Measurements from ENCODE around the gene E2F3. TPM values are rescaled to one million over a fixed set of nuclear protein-coding genes. Genes with fewer than 3 reads are reported as not detected.
A peak's percentile ranks its signal among the peaks of the same experiment; 100 is the strongest.

E2F3 gene
- total and polyA plus RNA-seq, 3 experiments from 2014 or later, result 13.1 to 32.3 (median 31.5) TPM

DNA sequence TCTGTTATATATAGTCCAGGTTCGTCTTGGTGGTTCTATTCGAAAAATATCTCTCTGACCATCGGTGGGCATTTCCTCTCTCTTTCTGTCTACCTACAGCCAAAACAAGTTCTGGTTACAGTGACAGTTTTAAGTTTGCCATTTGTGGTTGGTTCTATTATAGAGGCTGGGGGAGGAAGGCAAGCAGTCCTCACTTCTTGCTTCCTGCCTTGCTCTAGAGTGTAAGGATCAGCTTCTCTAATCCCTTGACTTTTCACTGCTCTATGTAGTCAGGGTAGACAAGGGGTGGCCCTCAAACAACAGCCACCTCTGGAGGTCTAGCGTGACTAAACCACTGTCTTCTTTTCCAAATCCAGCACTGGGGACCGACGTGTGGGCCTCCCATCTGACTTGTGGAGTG is 16.1 kb downstream of the E2F3 start:
- peaks cover 3 to 27% (median 10%) of the 10 kb centered on the region in 3 donors for H3K36me3 Mint-ChIP-seq
- H3K9me3 ChIP-seq (ENCODE audit: low read length), result no peaks in the 10 kb centered on the region
- no peaks in the 10 kb centered on the region for H3K36me3 ChIP-seq (ENCODE audit: insufficient read depth, low read length)
- CTCF ChIA-PET, result interaction anchor here (1.0 to 1.2 kb wide), 3 partner anchors 13 to 14 kb away, joined by 3 to 5 read pairs (median 4); no protein-coding TSS in a partner anchor
- H3K27me3 Mint-ChIP-seq, result no peaks in the 10 kb centered on the region
- DNase-seq, result no peak
- no peaks in the 10 kb centered on the region for H3K9me3 Mint-ChIP-seq
- H3K27me3 ChIP-seq (ENCODE audit: insufficient read depth, low read length, poor library complexity, severe bottlenecking), result no peaks in the 10 kb centered on the region
- peak overlapping the region in 7 of 8 donors; percentile 2 to 60 (median 34) for H3K27ac Mint-ChIP-seq
- no peak overlapping the region for H3K4me3 ChIP-seq (ENCODE audit: low read length)
- peaks cover 64 to 96% (median 93%) of the 10 kb centered on the region in 3 donors for H3K4me1 Mint-ChIP-seq
- POLR2A ChIA-PET, result no interaction called here
- H3K27ac ChIP-seq (ENCODE audit: low read depth, low read length), result peak overlapping the region; percentile 47
- peak overlapping the region in 5 of 7 donors; percentile 5 to 66 (median 40) for H3K4me3 Mint-ChIP-seq
- peaks cover 40% of the 10 kb centered on the region for H3K4me1 ChIP-seq (ENCODE audit: insufficient read depth, low read length)

DNA sequence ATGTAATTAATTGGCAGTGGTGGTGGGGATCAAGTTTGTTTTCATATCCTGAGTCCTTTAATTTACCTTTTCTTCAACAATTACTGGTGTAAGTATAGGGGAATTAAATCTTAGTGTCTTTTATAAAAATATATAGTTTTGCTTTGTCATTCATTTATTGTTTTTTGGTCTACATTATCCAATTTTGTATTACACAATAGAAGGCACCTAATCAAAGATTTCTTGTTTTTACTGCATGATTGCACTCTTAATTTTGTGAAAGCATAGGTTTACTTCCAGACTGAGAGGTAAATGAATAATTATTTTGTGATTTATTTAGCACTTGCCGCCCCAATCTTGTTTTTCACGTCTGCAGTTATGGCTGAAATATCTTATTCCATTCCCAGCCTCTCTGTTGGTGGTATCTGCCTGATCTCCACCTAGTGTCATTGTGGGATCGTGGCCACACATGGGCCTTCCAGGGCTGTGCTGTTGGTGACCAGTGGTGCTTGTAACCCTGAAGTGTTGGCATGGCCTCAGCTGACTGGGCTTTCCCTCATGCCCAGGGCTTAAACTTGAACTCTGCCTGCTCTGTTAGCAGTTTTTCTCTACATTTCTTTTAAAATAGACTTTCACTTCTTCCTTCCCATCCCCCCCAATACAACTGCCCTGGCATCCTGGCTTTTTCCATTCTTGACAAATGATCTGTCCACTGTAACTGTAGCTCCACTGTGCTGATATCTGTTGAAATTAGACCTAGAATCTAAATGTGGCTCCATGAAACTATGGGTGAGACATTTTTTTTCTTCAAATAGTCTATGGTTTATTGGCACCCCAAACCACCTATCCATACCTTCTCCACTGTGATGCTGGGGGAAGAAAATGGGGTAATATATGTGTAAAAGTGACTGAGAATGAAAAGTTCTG is 24.8 kb downstream of the E2F3 start:
- Histone ChIP-seq H3K9me3 (ENCODE audit: low read length) (no peaks in the 10 kb centered on the region), H3K4me1 (ENCODE audit: insufficient read depth, low read length) (peaks cover 13% of the 10 kb centered on the region), H3K36me3 (ENCODE audit: insufficient read depth, low read length) (peaks cover 3% of the 10 kb centered on the region), H3K27ac (ENCODE audit: low read depth, low read length) (no peak overlapping the region), H3K4me3 (ENCODE audit: low read length) (no peak overlapping the region), H3K27me3 (ENCODE audit: insufficient read depth, low read length, poor library complexity, severe bottlenecking) (no peaks in the 10 kb centered on the region)
- Mint-ChIP-seq H3K4me3 (no peak overlapping the region), H3K27ac (peak overlapping the region in 5 of 8 donors; percentile 8 to 36 (median 13)), H3K4me1 (peaks cover 39 to 68% (median 66%) of the 10 kb centered on the region in 3 donors), H3K27me3 (no peaks in the 10 kb centered on the region), H3K36me3 (peaks cover 3 to 28% (median 12%) of the 10 kb centered on the region in 3 donors), H3K9me3 (no peaks in the 10 kb centered on the region)
- DNase-seq, result no peak
- CTCF ChIA-PET, result interaction anchor here (1.0 kb wide), 1 partner anchor 21 kb away, joined by 3 read pairs; no protein-coding TSS in a partner anchor
- POLR2A ChIA-PET, result no interaction called here

DNA sequence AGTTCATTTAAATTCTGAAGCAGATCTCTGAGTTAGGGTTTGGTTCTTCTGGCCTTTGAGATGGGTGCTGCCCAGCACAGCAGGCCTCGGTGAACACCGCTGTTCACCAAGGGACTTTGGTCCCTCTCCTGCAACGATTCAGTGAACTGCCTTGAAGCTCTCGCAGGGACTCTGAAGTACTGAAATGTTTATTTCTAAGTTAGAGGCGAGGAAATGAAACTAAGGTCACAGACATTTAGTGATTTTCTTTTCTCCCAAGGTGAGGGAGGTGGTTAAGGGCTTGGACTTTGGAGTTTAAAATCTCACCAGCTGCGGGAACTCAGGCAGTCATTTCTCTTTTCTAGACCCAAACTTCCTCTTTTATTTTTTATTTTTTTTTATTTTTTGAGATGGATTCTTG is 26.2 kb downstream of the E2F3 start:
- Histone ChIP-seq H3K4me1 (ENCODE audit: insufficient read depth, low read length) (peaks cover 13% of the 10 kb centered on the region), H3K4me3 (ENCODE audit: low read length) (no peak overlapping the region), H3K27me3 (ENCODE audit: insufficient read depth, low read length, poor library complexity, severe bottlenecking) (no peaks in the 10 kb centered on the region), H3K9me3 (ENCODE audit: low read length) (no peaks in the 10 kb centered on the region), H3K36me3 (ENCODE audit: insufficient read depth, low read length) (peaks cover 3% of the 10 kb centered on the region), H3K27ac (ENCODE audit: low read depth, low read length) (no peak overlapping the region)
- Mint-ChIP-seq H3K27ac (peak overlapping the region in 3 of 8 donors; percentile 21 to 66 (median 47)), H3K4me1 (peaks cover 41 to 64% (median 62%) of the 10 kb centered on the region in 3 donors), H3K4me3 (no peak overlapping the region), H3K9me3 (no peaks in the 10 kb centered on the region), H3K36me3 (peaks cover 15 to 33% (median 18%) of the 10 kb centered on the region in 3 donors), H3K27me3 (no peaks in the 10 kb centered on the region)
- ChIA-PET CTCF (interaction anchor here (1.3 kb wide), 1 partner anchor 23 kb away, joined by 4 read pairs; no protein-coding TSS in a partner anchor), POLR2A (no interaction called here)
- no peak for DNase-seq

DNA sequence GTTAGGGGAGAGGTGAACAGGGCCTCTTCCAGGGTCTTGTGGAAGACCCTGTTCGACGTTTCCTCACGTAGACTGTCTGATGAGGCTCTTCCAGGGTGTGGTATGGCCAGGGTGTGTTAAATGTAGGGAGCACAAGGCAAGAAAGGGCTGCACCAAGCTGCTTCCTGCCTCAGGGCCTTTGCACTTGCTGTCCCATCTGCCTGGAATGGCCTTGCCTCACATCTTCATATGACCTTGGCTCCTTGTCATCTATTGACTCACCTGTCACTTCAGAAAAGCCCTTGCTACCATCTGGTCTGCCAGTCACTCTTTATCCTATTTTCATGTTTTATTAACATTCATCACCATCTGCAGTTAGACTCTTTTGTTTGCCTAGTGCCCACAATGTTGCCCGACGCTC is 31.0 kb downstream of the E2F3 start:
- peaks cover 3% of the 10 kb centered on the region for H3K36me3 ChIP-seq (ENCODE audit: insufficient read depth, low read length)
- H3K27ac ChIP-seq (ENCODE audit: low read depth, low read length), result no peak overlapping the region
- Mint-ChIP-seq H3K4me3 (no peak overlapping the region), H3K27ac (peak overlapping the region in 2 of 8 donors; percentile 33 to 55), H3K9me3 (no peaks in the 10 kb centered on the region), H3K27me3 (no peaks in the 10 kb centered on the region), H3K4me1 (peaks cover 32 to 58% (median 48%) of the 10 kb centered on the region in 3 donors), H3K36me3 (peaks cover 22 to 48% (median 24%) of the 10 kb centered on the region in 3 donors)
- DNase-seq, result no peak
- H3K9me3 ChIP-seq (ENCODE audit: low read length), result no peaks in the 10 kb centered on the region
- no peaks in the 10 kb centered on the region for H3K27me3 ChIP-seq (ENCODE audit: insufficient read depth, low read length, poor library complexity, severe bottlenecking)
- H3K4me3 ChIP-seq (ENCODE audit: low read length), result no peak overlapping the region
- POLR2A ChIA-PET, result no interaction called here
- H3K4me1 ChIP-seq (ENCODE audit: insufficient read depth, low read length), result no peaks in the 10 kb centered on the region
- CTCF ChIA-PET, result no interaction called here

DNA sequence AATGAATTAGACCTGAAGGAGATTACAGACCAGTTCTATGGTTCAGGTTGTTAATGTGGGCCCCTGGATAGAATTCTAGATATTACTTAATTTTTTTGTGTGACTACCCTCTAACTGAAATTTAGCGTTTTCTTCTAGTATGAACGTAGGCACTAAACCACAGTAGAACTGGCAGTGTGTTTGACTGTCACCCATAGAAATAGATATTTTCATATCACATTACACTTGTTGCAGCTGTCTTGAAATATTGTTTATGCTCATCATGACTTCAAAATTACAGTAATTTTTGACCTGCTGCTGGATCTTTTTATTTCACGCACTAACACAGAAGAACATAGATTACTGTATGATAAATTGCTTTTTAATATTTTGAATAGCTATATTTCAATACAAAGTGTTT is 31.6 kb downstream of the E2F3 start:
- H3K4me3 Mint-ChIP-seq, result no peak overlapping the region
- ChIA-PET CTCF (no interaction called here), POLR2A (no interaction called here)
- H3K27ac Mint-ChIP-seq, result no peak overlapping the region
- H3K36me3 Mint-ChIP-seq, result peaks cover 22 to 48% (median 27%) of the 10 kb centered on the region in 3 donors
- DNase-seq, result no peak
- peaks cover 3% of the 10 kb centered on the region for H3K36me3 ChIP-seq (ENCODE audit: insufficient read depth, low read length)
- no peak overlapping the region for H3K27ac ChIP-seq (ENCODE audit: low read depth, low read length)
- H3K4me3 ChIP-seq (ENCODE audit: low read length), result no peak overlapping the region
- H3K4me1 Mint-ChIP-seq, result peaks cover 31 to 60% (median 50%) of the 10 kb centered on the region in 3 donors
- no peaks in the 10 kb centered on the region for H3K9me3 Mint-ChIP-seq
- H3K4me1 ChIP-seq (ENCODE audit: insufficient read depth, low read length), result no peaks in the 10 kb centered on the region
- H3K27me3 Mint-ChIP-seq, result no peaks in the 10 kb centered on the region
- no peaks in the 10 kb centered on the region for H3K27me3 ChIP-seq (ENCODE audit: insufficient read depth, low read length, poor library complexity, severe bottlenecking)
- H3K9me3 ChIP-seq (ENCODE audit: low read length), result no peaks in the 10 kb centered on the region

DNA sequence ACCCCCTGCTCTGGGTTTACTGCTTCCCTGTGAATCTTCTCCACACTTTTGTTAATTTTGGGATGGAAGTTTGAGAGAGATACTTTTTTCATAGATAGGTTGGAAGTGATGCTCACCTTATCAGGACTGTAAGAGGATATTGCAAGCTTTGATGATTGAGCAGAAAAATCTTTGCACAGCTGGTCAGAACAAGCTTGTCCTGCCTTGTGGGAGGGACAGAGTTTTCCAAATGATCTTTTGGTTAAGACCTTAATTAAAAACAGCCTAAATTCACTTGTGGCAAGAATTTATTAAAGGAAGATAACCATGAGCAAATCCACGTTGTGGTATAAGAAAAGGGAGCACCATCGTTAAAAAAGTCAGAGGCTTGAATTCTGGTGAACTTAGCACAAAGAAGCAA is 32.2 kb downstream of the E2F3 start:
- Histone ChIP-seq H3K36me3 (ENCODE audit: insufficient read depth, low read length) (peaks cover 3% of the 10 kb centered on the region), H3K27ac (ENCODE audit: low read depth, low read length) (no peak overlapping the region), H3K4me3 (ENCODE audit: low read length) (no peak overlapping the region), H3K9me3 (ENCODE audit: low read length) (no peaks in the 10 kb centered on the region), H3K4me1 (ENCODE audit: insufficient read depth, low read length) (no peaks in the 10 kb centered on the region), H3K27me3 (ENCODE audit: insufficient read depth, low read length, poor library complexity, severe bottlenecking) (no peaks in the 10 kb centered on the region)
- Mint-ChIP-seq H3K9me3 (no peaks in the 10 kb centered on the region), H3K36me3 (peaks cover 22 to 50% (median 28%) of the 10 kb centered on the region in 3 donors), H3K27me3 (no peaks in the 10 kb centered on the region), H3K4me1 (peaks cover 34 to 57% (median 46%) of the 10 kb centered on the region in 3 donors), H3K4me3 (no peak overlapping the region), H3K27ac (peak overlapping the region in 1 of 8 donors; percentile 9)
- CTCF ChIA-PET, result no interaction called here
- DNase-seq, result no peak
- POLR2A ChIA-PET, result no interaction called here

DNA sequence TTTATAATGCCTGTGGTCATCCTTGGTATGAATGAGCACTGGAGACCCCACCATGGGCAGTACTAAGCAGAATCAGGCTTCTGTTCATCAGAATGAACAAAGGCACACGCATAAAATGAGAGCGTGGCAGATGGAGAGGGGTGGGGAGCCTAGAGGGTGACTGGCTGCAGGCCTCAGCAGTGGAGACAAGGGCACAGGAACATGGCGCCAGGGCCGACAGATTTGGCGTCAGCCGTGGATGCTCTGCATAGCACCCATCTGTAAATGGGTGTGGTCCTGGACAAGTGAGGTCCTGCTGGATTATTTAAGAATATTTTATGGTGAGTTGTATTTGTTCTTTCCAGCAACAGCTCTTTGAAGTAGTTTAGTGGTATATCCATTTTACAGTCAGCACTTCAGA is 33.1 kb downstream of the E2F3 start:
- Mint-ChIP-seq H3K27ac (no peak overlapping the region), H3K4me1 (peaks cover 34 to 53% (median 45%) of the 10 kb centered on the region in 3 donors), H3K4me3 (no peak overlapping the region), H3K27me3 (no peaks in the 10 kb centered on the region), H3K9me3 (peaks cover 0 to 1% (median 0%) of the 10 kb centered on the region in 5 donors), H3K36me3 (peaks cover 24 to 54% (median 33%) of the 10 kb centered on the region in 3 donors)
- H3K36me3 ChIP-seq (ENCODE audit: insufficient read depth, low read length), result no peaks in the 10 kb centered on the region
- CTCF ChIA-PET, result no interaction called here
- H3K4me3 ChIP-seq (ENCODE audit: low read length), result no peak overlapping the region
- no peaks in the 10 kb centered on the region for H3K9me3 ChIP-seq (ENCODE audit: low read length)
- H3K27ac ChIP-seq (ENCODE audit: low read depth, low read length), result no peak overlapping the region
- H3K27me3 ChIP-seq (ENCODE audit: insufficient read depth, low read length, poor library complexity, severe bottlenecking), result no peaks in the 10 kb centered on the region
- no peak for DNase-seq
- H3K4me1 ChIP-seq (ENCODE audit: insufficient read depth, low read length), result no peaks in the 10 kb centered on the region
- POLR2A ChIA-PET, result no interaction called here

DNA sequence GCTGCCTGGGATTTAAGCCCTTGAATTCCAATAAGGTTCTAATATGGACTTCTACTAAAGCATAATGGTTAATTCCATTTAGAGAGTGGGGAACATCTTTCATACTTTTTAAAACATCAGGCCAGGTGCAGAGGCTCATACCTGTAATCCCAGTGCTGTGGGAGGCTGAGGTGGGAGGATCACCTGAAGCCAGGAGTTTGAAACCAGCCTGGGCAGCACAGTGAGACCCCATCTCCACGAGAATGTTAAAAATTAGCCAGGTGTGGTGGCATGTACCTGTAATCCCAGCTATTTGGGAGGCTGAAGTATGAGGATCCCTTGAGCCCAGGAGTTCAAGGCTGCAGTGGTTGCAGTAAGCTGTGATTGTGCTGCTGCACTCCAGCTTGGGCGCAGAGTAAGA is 35.0 kb downstream of the E2F3 start:
- peak overlapping the region in 1 of 8 donors; percentile 27 for H3K27ac Mint-ChIP-seq
- ChIA-PET POLR2A (no interaction called here), CTCF (interaction anchor here (1.0 kb wide), 1 partner anchor 32 kb away, joined by 3 read pairs; no protein-coding TSS in a partner anchor)
- no peaks in the 10 kb centered on the region for H3K4me1 ChIP-seq (ENCODE audit: insufficient read depth, low read length)
- H3K27ac ChIP-seq (ENCODE audit: low read depth, low read length), result no peak overlapping the region
- DNase-seq, result no peak
- H3K4me3 Mint-ChIP-seq, result no peak overlapping the region
- no peak overlapping the region for H3K4me3 ChIP-seq (ENCODE audit: low read length)
- H3K9me3 ChIP-seq (ENCODE audit: low read length), result no peaks in the 10 kb centered on the region
- peaks cover 0 to 5% (median 0%) of the 10 kb centered on the region in 5 donors for H3K9me3 Mint-ChIP-seq
- H3K27me3 Mint-ChIP-seq, result no peaks in the 10 kb centered on the region
- H3K36me3 Mint-ChIP-seq, result peaks cover 26 to 57% (median 37%) of the 10 kb centered on the region in 3 donors
- H3K27me3 ChIP-seq (ENCODE audit: insufficient read depth, low read length, poor library complexity, severe bottlenecking), result no peaks in the 10 kb centered on the region
- peaks cover 38 to 70% (median 51%) of the 10 kb centered on the region in 3 donors for H3K4me1 Mint-ChIP-seq
- H3K36me3 ChIP-seq (ENCODE audit: insufficient read depth, low read length), result no peaks in the 10 kb centered on the region
